DMS 273 (cell line): Measurements from ENCODE around the gene CREG2.

Source experiments
- DNase-seq: peaks from one replicate; lab custom pipeline; 2025; ENCODE audit not compliant: unreplicated experiment; lab: John Stamatoyannopoulos, UW

Gene CREG2

DNA sequence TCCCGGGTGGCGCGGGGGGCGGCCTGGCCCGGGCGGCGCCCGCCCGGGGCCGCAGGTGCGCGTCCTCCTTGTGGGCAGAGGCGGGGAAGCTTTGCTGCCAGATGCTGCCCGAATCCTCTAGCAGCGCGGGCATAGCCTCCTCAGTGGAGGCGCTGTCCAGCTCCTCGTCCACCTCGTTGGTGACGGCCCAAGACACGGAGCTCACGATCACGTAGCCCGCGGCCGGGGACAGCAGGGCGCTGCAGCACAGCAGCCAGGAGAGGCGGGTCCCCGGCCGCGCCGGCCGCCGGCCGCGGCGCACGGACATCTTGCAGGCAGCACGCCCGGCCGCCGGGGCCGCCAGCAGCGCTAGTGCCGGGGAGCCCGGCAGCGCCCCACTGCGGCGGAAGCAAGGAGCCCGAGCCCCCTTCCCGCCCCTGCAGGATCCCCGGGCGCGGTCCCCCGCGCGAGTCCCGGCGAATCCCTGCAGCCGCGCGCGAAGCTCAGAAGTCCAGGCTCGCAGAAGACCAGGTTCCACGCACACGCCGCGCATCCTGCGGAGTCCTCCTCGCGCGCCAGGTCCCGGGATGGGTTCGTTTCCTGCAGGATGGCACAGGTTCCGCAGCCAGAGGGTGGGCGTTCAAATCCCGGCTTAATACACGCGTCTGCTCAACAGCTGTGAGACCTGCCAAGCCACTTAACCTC, at the start of gene CREG2:
TSS of gene CREG2 (minus strand) at position 353 of the 684 bp plus-strand sequence. CDS start at position 307, 46 bp downstream.
- DNase-seq: peak; percentile 85

GRCh38 chr2:101435001-101435862, 47.9 kb upstream of the CREG2 start:
- DNase-seq: no peak

GRCh38 chr2:101433465-101433864, 46.2 kb upstream of the CREG2 start:
- no peak for DNase-seq

DNA sequence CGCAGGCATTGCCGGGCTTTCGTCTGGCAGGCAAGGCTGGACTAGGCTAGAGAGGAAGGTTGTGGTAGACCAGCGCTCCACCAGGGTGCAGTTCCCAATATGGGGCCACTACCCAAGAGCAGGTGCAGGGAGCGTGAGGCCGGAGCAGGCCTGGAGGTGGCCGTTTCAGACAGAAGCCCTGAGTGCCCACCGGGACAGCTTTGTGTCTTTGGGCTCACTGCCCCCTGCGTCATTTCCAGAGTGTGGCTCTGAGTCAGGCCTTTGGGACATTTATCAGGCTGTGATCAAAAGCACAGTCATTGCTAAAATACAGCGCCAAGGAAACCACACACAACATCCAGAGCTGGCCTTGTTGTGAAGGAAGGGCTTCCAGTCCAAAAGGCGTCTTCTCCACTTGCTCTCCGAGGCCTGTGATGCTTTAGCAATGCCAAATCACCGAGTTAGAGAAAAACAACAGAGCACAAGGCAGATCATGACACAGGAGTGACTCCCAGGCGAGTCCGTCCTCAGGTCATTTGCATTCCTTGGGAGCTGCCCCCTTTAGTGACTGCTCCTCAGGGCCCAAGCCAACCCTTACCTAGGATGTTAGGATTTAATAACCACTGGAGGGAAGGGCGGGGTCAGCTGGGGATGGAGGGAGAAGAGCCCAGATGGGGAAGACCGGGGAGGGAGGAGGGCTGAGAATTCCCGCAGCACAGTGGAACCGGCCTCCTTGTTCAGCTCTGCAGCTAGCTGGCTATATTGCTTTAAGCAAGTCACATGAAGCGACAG, 45.3 kb upstream of the CREG2 start:
- DNase-seq: no peak

DNA sequence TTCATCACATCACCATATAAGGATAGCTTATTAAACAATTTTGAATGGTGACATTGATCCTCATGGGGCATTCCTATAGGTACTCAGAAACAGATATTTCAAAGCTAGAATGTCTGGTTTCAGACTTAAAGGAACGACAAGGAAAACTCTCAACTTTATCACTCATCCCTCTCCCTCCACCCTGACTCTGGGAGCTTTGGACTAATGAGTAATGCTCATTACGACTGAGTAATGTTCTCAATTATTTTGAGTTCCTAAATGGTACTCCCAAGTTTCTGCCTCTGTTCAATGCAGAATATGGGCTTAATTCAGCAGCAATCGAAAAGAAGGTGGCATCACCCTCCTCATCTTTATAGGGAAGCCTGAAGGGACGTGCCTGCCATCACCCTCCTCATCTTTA, 44.2 kb upstream of the CREG2 start:
- no peak for DNase-seq

- no peak for DNase-seq
Observed at GRCh38 chr2:101430156-101430555, 42.9 kb upstream of the CREG2 start.

GRCh38 chr2:101429453-101429852, 42.1 kb upstream of the CREG2 start:
- DNase-seq: no peak

DNA sequence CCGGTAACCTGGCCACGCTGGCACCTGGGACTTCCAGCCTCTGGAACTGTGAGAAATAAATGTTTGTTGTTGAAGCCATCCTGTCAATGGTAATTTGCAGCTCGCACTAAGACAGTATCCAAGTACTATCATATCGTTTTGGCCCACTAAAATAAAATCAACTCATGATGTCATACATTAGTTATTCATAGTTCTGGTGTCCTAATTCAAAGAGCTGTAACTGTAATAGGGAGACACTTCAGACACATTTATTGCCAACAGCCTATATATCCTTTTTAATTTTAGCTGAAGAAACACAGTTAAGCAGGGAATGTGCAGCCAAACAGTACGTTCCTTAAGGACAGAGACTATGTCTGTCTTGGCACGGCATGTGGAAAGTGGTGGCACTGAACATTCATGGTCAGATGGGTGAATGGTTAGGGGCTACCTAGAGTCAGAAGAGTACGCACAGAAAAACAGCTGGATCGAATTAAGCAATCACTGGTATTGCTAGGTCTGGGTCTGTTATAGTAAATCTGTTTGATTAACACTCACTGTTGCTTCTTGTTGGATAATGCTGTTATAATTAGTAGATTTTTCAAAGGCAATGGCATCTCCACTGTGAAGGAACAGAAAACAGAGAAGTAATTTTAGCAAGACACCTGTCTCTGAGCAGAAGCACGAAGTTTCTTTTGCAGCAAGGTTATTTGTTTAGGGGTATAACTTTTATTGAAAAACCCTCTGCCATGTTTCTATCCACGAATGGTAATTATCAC, 41.3 kb upstream of the CREG2 start:
- no peak for DNase-seq

- DNase-seq: no peak
Observed at GRCh38 chr2:101427743-101428142, 40.4 kb upstream of the CREG2 start.

GRCh38 chr2:101427240-101427639, 39.9 kb upstream of the CREG2 start:
- DNase-seq: no peak

- DNase-seq: no peak
Observed at GRCh38 chr2:101426822-101427221, 39.5 kb upstream of the CREG2 start.

DNA sequence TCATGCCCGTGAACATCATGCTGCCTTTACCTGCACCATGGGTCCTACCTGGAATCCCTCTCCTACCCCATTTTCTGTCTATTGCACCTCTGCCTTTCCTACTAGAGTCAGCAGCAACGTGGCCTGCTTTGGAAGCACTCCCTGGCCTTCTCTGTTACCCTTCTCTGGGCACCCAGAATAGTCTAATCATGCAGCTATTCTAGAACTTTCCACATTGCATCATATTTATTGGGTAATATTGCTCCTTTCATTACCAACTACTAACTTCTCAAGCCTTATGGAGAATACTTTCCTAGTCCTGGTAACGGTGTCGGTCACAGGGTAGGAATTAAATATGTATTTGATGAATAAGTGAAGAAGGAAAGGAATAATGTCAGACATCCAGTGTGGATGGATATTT, 33.3 kb upstream of the CREG2 start:
- no peak for DNase-seq

DNA sequence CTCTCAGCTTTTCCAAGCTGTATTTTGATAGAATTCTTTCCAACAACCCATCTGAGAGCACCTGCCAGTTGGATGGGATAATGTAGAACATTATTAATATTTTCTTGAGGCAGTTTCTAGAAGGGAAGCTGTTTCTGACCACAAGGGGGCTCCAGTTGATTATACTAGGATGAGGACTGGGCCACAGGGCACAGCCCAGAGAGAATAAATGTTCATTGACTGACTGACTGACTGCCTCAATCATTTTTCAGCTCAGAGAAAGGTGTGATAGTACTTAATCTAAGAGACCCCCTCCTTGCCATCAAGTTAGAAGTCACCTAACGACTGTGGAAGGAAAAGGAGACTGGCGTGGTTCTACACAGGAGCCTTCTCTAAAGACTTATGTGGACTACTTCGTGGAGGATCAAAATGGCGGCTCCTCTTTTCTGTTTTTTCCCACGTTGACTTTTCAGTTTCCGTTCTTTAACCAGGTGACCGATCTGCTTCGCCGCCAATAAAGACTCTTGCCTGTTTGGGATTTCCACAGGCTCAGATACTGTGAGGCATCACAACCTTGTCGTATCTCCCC, 31.9 kb upstream of the CREG2 start:
- DNase-seq: peak; percentile 83

GRCh38 chr2:101418460-101419095, 31.3 kb upstream of the CREG2 start:
- no peak for DNase-seq

DNA sequence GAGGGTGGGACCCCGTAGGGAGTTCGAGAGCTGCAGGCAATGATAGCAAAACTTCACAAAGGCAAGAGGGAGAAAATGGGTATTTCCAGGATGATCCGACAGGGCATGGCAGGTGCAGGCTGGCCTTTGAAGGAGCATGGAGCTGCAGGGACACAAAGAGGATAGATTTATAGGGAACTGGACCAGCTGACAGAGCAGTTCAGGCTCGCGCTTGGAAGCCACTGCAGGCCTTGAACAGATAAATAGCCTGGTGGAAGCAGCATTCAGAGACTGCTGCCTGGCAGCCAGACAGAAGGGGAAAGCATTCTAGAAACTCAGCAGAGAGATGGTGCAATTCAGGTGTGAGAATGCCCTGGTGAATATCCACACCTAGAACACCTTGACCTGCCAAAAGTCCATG, 29.3 kb upstream of the CREG2 start:
- DNase-seq: no peak

DNA sequence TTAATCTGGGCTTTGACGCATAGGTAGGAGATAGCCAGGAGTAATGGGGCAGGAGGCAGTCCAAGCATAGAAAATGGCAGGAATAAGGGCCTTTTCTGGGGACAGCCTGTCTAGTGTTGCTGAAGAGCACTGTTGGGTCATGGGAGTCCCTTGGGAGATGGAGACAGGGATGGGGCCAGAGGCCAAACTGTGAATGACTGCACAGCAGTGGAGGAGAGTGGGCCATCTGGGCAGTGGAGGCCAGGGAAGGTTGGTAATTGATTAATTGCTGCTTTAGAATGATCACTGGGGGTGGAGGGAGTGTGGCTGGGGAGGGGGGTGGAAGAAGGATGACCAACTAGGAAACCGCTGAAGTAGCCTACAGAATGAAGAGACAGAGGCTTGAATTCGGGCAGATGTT, 28.6 kb upstream of the CREG2 start:
- DNase-seq: no peak

- DNase-seq: peak; percentile 37
Observed at GRCh38 chr2:101415220-101415619, 27.9 kb upstream of the CREG2 start.

DNA sequence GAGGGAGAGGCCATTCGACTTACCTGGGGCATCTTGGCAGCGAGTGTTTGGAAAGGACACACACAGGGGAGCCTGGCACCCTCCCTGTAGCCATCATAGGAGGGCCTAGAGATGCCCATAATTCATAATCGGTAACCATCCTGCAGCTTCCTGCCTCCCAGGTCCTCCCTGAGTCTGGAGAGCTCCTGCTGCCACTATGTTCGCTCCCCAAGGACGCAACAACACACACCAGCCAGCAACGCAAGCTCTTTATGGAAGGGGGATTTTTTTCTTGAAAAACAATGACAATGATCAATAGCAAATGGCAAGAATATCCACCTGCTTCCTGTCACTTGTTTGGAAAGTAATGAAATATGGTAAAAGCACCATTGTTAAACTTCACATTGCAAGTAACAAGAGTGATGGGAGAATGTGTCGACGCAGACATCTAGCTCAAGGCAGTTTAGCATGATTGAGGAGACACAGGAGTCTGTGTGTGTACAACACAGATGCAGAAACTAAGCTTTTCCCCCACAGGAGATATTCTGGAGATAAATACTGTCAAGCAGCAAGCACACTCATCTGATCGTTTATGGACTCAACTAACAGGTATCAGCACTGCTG, 24.9 kb upstream of the CREG2 start:
- no peak for DNase-seq

DNA sequence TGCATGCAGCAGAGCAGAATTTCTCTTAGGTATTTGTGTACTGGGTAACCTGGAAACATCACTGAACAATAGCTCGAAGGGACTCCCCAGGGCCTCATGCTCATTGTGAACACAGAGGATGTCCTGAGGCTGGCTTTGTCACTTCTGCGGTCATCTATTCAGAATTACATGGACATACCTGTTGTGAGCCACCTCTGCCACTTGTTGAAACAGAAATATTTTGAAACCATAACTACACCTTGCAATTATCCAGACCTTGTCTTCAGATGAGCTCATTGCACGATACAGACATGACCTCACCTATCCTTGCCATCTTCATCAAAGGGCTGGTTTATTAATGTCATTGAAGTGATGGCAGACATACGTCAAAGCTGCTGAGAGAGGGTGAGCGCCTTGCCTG, 23.4 kb upstream of the CREG2 start:
- no peak for DNase-seq

- no peak for DNase-seq
Observed at GRCh38 chr2:101410114-101410513, 22.8 kb upstream of the CREG2 start.
